Activated CD8-positive, alpha-beta memory T cell treated with anti-CD3 and anti-CD28 coated beads, Interleukin-2, amount 50 U/mL, for 24 hours (primary cell): ENCODE measurements around the gene POU2AF3.
"Not testable (repeated sequence)": the region's sequence is repeated elsewhere in the genome, so short reads cannot be mapped to it uniquely, and the experiment has no call there.

Experiments used
- DNase-seq: peaks from one replicate; pipeline ENCODE4 v3.0.0-alpha.2; 2020; ENCODE audit errors: extremely low read depth

The POU2AF3 gene

GRCh38 chr11:111301004-111301841, 2.9 kb downstream of the POU2AF3 start:
- DNase-seq, result no peak

- no peak for DNase-seq
Observed at GRCh38 chr11:111301842-111302118, 3.4 kb downstream of the POU2AF3 start.

GRCh38 chr11:111302298-111302697, 4.0 kb downstream of the POU2AF3 start:
- DNase-seq, result no peak

- DNase-seq, result no peak
Observed at GRCh38 chr11:111303461-111303860, 5.1 kb downstream of the POU2AF3 start.

GRCh38 chr11:111305162-111305802, 6.9 kb downstream of the POU2AF3 start:
- no peak for DNase-seq

GRCh38 chr11:111305876-111306275, 7.5 kb downstream of the POU2AF3 start:
- DNase-seq, result no peak

GRCh38 chr11:111306321-111306720, 8.0 kb downstream of the POU2AF3 start:
- no peak for DNase-seq

GRCh38 chr11:111307472-111308108, 9.2 kb downstream of the POU2AF3 start:
- DNase-seq, result no peak

- no peak for DNase-seq
Observed at GRCh38 chr11:111308140-111308539, 9.8 kb downstream of the POU2AF3 start.

- no peak for DNase-seq
Observed at GRCh38 chr11:111309215-111309915, 11.0 kb downstream of the POU2AF3 start.

GRCh38 chr11:111310088-111310487, 11.7 kb downstream of the POU2AF3 start:
- no peak for DNase-seq

- DNase-seq, result no peak
Observed at GRCh38 chr11:111310723-111311122, 12.4 kb downstream of the POU2AF3 start.

- DNase-seq, result no peak
Observed at GRCh38 chr11:111312076-111312475, 13.7 kb downstream of the POU2AF3 start.

GRCh38 chr11:111319296-111319695, 20.9 kb downstream of the POU2AF3 start:
- DNase-seq, result no peak

- not testable (repeated sequence) for DNase-seq
Observed at GRCh38 chr11:111320199-111320598, 21.9 kb downstream of the POU2AF3 start.

GRCh38 chr11:111320728-111321568, 22.6 kb downstream of the POU2AF3 start:
- no peak for DNase-seq

GRCh38 chr11:111322534-111322933, 24.2 kb downstream of the POU2AF3 start:
- DNase-seq, result no peak

- no peak for DNase-seq
Observed at GRCh38 chr11:111324277-111324720, 26.0 kb downstream of the POU2AF3 start.

GRCh38 chr11:111325259-111325658, 26.9 kb downstream of the POU2AF3 start:
- DNase-seq, result no peak

GRCh38 chr11:111326824-111327223, 28.5 kb downstream of the POU2AF3 start:
- DNase-seq, result no peak

GRCh38 chr11:111327908-111328624, 29.7 kb downstream of the POU2AF3 start:
- DNase-seq, result no peak
